Muscle of leg (tissue), 11 donors: Measurements from ENCODE around the gene CEACAM1. TPM values are rescaled to one million over a fixed set of nuclear protein-coding genes. Genes with fewer than 3 reads are reported as not detected.
"Not testable (repeated sequence)": the region's sequence is repeated elsewhere in the genome, so short reads cannot be mapped to it uniquely, and the experiment has no call there.

Source experiments
- DNase-seq: peaks from one replicate; pipeline ENCODE4 v3.0.0; 2013
- H3K27ac ChIP-seq: one replicate; pipeline ENCODE4 v1.5.1; 2013; ENCODE audit warnings: mild to moderate bottlenecking, low read length, control low read depth
- H3K27me3 ChIP-seq: one replicate; pipeline ENCODE4 v1.6.1; 2013; ENCODE audit warnings: low read length; ENCODE audit not compliant: control insufficient read depth, insufficient read depth
- H3K36me3 ChIP-seq: one replicate; pipeline ENCODE4 v1.6.1; 2013; ENCODE audit warnings: low read length; ENCODE audit not compliant: control insufficient read depth, insufficient read depth
- H3K4me1 ChIP-seq: one replicate; pipeline ENCODE4 v1.6.1; 2013; ENCODE audit warnings: low read length; ENCODE audit not compliant: control insufficient read depth, insufficient read depth
- H3K4me3 ChIP-seq: one replicate; pipeline ENCODE4 v1.5.1; 2013; ENCODE audit warnings: low read length, control low read depth
- H3K9me3 ChIP-seq: replicated peaks from 2 replicates; pipeline ENCODE4 v1.6.1; 2013; ENCODE audit warnings: low read depth, low read length; ENCODE audit not compliant: control insufficient read depth
- WGBS: methylation state at CpG from one replicate; pipeline ENCODE4 v1.1.5; 2013; ENCODE audit warnings: missing lambda C conversion rate; ENCODE audit not compliant: insufficient coverage; 5-methylcytosine and 5-hydroxymethylcytosine counted together
- polyA plus RNA-seq, 8 donors: library from polyadenylated mRNA; unstranded; fragments of 120-200 nt; gene quantifications; one replicate each; pipeline versions ENCODE4 v1.2.1 to v1.2.3, GENCODE V29; 2013; ENCODE audit warnings: inconsistent platforms in 1 of 8, low replicate concordance in 1 of 8; ENCODE audit not compliant: insufficient read length in 8 of 8, insufficient read depth in 1 of 8
- total RNA-seq: library from RNA; stranded (reverse); fragments of 120-200 nt; gene quantifications from one replicate; pipeline ENCODE4 v1.2.4, GENCODE V29; 2013

CEACAM1 gene
- total and polyA plus RNA-seq, 9 donors: 0.62 to 6.9 (median 1.6) TPM

GRCh38 chr19:42515241-42515832 lies 12.9 kb downstream of the CEACAM1 start:
- WGBS: 100% methylated on average over 1 of the region's 7 CpGs
- no peak for DNase-seq
- H3K36me3 ChIP-seq: no peaks in the 10 kb centered on the region
- no peak overlapping the region for H3K4me3 ChIP-seq
- H3K4me1 ChIP-seq: no peaks in the 10 kb centered on the region
- H3K9me3 ChIP-seq: no peaks in the 10 kb centered on the region
- H3K27me3 ChIP-seq: no peaks in the 10 kb centered on the region
- no peak overlapping the region for H3K27ac ChIP-seq

GRCh38 chr19:42514449-42514848 lies 13.8 kb downstream of the CEACAM1 start:
- WGBS: no CpG with 5 or more reads among the region's 1 CpG
- H3K36me3 ChIP-seq: no peaks in the 10 kb centered on the region
- no peaks in the 10 kb centered on the region for H3K27me3 ChIP-seq
- H3K9me3 ChIP-seq: no peaks in the 10 kb centered on the region
- H3K27ac ChIP-seq: no peak overlapping the region
- no peak overlapping the region for H3K4me3 ChIP-seq
- H3K4me1 ChIP-seq: no peaks in the 10 kb centered on the region
- no peak for DNase-seq

- WGBS: 83% methylated on average over 8 of the region's 10 CpGs
- no peaks in the 10 kb centered on the region for H3K4me1 ChIP-seq
- DNase-seq: no peak
- no peaks in the 10 kb centered on the region for H3K36me3 ChIP-seq
- H3K4me3 ChIP-seq: no peak overlapping the region
- no peak overlapping the region for H3K27ac ChIP-seq
- H3K9me3 ChIP-seq: no peaks in the 10 kb centered on the region
- no peaks in the 10 kb centered on the region for H3K27me3 ChIP-seq
These were observed 15.5 kb downstream of the CEACAM1 start for GRCh38 chr19:42512743-42513304.

GRCh38 chr19:42512130-42512636 lies 16.1 kb downstream of the CEACAM1 start:
- Histone ChIP-seq H3K36me3 (no peaks in the 10 kb centered on the region), H3K4me1 (no peaks in the 10 kb centered on the region), H3K27me3 (no peaks in the 10 kb centered on the region), H3K4me3 (no peak overlapping the region), H3K9me3 (no peaks in the 10 kb centered on the region), H3K27ac (no peak overlapping the region)
- WGBS: no CpG with 5 or more reads among the region's 5 CpGs
- DNase-seq: no peak

GRCh38 chr19:42511340-42511739 lies 16.9 kb downstream of the CEACAM1 start:
- no peak overlapping the region for H3K4me3 ChIP-seq
- H3K27ac ChIP-seq: no peak overlapping the region
- no peaks in the 10 kb centered on the region for H3K9me3 ChIP-seq
- H3K36me3 ChIP-seq: no peaks in the 10 kb centered on the region
- no peak for DNase-seq
- no peaks in the 10 kb centered on the region for H3K4me1 ChIP-seq
- no peaks in the 10 kb centered on the region for H3K27me3 ChIP-seq
- 100% methylated on average over 1 of the region's 4 CpGs for WGBS

GRCh38 chr19:42508892-42509444 lies 19.3 kb downstream of the CEACAM1 start:
- no peaks in the 10 kb centered on the region for H3K27me3 ChIP-seq
- no peak overlapping the region for H3K27ac ChIP-seq
- no peak for DNase-seq
- H3K9me3 ChIP-seq: no peaks in the 10 kb centered on the region
- no peaks in the 10 kb centered on the region for H3K36me3 ChIP-seq
- H3K4me3 ChIP-seq: no peak overlapping the region
- no peaks in the 10 kb centered on the region for H3K4me1 ChIP-seq

GRCh38 chr19:42505066-42505465 lies 23.2 kb downstream of the CEACAM1 start:
- no peaks in the 10 kb centered on the region for H3K4me1 ChIP-seq
- no peak overlapping the region for H3K4me3 ChIP-seq
- H3K27ac ChIP-seq: no peak overlapping the region
- H3K9me3 ChIP-seq: no peaks in the 10 kb centered on the region
- H3K27me3 ChIP-seq: no peaks in the 10 kb centered on the region
- DNase-seq: no peak
- no peaks in the 10 kb centered on the region for H3K36me3 ChIP-seq
- 100% methylated on average over 1 of the region's 1 CpG for WGBS

GRCh38 chr19:42501733-42502132 lies 26.5 kb downstream of the CEACAM1 start:
- H3K9me3 ChIP-seq: no peaks in the 10 kb centered on the region
- H3K27me3 ChIP-seq: no peaks in the 10 kb centered on the region
- no peaks in the 10 kb centered on the region for H3K36me3 ChIP-seq
- no peak overlapping the region for H3K27ac ChIP-seq
- no peak overlapping the region for H3K4me3 ChIP-seq
- DNase-seq: no peak
- no CpG with 5 or more reads among the region's 1 CpG for WGBS
- no peaks in the 10 kb centered on the region for H3K4me1 ChIP-seq

- H3K27ac ChIP-seq, DNase-seq, H3K4me3 ChIP-seq, H3K4me1 ChIP-seq, H3K9me3 ChIP-seq, H3K36me3 ChIP-seq, H3K27me3 ChIP-seq: not testable (repeated sequence)
- WGBS: 100% methylated on average over 2 of the region's 3 CpGs
These were observed 27.0 kb downstream of the CEACAM1 start for GRCh38 chr19:42501243-42501642.

- DNase-seq: no peak
- Histone ChIP-seq H3K4me1 (no peaks in the 10 kb centered on the region), H3K4me3 (no peak overlapping the region), H3K27me3 (no peaks in the 10 kb centered on the region), H3K27ac (no peak overlapping the region), H3K36me3 (no peaks in the 10 kb centered on the region), H3K9me3 (no peaks in the 10 kb centered on the region)
- WGBS: 86% methylated on average over 1 of the region's 3 CpGs
These were observed 30.0 kb downstream of the CEACAM1 start for GRCh38 chr19:42498169-42498757.
